GM21528 (cell line): ENCODE measurements around the gene LAMC3.
"Not testable (repeated sequence)": the region's sequence is repeated elsewhere in the genome, so short reads cannot be mapped to it uniquely, and the experiment has no call there.

ENCODE experiments used
- ATAC-seq: cut with Tn5 transposase; IDR thresholded peaks from one replicate; pipeline ENCODE4 v1.9.1; 2021; ENCODE audit warnings: mild to moderate bottlenecking, moderate library complexity; ENCODE audit not compliant: unreplicated experiment, low FRiP score

The LAMC3 gene

DNA sequence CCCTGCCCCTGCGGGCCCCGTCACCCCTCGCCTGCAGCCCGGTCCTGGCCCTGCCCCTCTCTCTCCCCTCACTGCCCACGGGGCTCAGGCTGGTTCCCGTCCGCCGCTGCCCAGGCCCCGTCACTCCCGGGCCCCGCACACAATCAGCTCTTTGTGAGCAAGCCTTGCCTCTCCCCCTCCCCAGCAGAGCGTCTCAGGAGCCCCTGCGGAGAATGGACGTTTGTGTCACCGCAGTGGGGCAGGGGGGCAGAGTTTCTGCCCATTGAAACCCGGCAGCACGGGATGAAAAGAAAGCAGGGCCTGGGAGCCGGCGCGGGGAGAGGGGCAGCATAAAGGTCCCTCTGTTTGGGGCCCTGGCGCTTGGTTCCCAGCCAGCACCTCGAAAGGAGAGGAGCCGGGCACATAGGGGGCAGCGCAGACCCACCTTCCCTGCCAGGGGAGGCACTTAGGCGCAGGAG, 102.9 kb downstream of the LAMC3 start:
- no peak for ATAC-seq

DNA sequence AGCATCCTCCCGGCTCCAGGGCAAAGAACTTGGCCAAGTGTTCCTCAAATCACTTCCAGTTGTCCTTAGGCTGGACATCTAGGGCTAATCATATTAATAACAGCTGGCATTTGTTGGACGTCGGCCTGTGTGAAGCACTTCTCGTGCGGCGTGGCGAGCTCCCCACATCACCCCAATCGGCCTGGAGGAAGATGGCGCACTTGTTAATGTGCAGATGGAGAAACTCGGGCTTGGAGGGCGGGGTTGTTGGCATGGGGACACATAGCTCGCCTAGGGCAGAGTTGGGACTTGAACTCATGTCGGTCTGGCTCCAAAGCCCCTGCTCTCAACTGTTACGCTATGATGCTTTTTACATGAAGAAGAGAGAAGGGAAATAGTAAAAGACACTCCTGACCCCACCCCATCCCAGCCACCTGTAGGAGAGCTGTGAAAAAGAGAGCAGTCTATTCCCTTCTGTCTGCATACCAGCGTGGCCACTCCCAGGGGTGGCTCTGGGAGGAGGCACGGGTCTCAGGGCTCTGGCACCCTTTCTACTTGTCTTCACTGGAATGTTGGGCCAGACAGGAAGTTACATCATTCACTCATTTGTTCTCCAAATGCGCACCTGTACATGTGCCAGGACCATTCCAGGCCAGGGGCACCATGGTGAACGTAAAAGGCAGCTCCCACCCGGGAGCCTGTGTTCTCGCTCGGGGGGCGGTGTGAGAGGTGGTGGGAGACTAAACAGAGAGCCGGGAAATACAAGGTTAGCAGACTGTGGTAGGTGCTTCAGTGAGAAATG, 103.6 kb downstream of the LAMC3 start:
- no peak for ATAC-seq

DNA sequence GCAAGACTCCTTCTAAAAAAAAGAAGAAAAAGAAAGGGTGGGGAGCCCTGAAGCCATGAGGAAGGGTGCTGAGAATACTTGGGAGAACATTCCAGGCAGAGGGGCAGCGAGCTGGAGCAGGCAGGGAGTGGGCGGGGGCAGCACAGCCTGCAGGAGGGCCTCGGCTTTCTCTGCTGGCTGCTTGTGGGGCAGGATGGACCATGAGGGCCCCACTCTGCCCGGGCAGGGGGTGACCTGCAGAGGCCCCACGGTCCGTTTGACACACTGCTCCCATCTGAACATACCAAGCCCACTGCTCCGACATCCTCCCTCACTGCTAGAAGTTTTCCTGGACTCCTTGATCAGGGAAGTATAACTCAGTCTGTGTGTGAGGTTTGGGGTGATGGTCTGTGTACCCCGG, 104.7 kb downstream of the LAMC3 start:
- ATAC-seq, result no peak

DNA sequence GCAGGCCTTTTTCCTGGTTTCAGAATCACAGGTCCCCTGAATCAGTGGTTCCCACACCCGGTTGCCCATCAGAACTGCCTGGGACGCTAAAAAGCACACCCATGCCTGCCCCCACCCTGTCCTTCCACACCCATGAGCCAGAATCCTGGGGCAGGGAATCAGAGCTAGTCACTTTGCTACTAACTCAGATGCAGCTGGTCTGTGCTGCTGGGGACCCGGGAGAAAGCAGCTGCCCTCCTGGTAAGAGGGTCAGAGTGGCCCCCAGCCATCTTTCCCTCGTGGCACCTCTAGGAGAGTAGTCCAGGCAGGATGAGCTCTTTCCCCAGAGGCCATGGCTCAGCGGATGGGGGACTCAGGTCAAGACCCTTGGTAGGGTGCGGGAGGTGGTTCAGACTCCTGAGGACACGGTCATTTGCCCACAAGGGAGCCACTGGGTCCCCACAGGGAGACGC, 105.1 kb downstream of the LAMC3 start:
- ATAC-seq, result no peak

DNA sequence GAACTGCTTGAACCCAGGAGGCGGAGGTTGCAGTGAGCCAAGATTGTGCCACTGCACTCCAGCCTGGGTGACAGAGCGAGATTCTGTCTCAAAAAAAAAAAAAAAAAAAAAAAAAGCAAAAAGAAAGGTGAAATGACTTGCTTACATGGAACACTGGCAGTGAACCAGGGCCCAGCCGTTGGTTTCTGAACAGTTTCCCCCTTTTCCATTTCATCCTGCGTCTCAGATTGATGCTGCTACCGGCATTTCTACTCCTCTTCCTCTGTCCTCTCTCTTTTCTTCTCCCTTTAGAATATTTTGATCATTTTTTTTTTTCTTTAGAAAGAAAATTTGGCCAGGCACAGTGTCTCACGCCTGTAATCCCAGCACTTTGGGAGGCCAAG, 106.4 kb downstream of the LAMC3 start:
- not testable (repeated sequence) for ATAC-seq

DNA sequence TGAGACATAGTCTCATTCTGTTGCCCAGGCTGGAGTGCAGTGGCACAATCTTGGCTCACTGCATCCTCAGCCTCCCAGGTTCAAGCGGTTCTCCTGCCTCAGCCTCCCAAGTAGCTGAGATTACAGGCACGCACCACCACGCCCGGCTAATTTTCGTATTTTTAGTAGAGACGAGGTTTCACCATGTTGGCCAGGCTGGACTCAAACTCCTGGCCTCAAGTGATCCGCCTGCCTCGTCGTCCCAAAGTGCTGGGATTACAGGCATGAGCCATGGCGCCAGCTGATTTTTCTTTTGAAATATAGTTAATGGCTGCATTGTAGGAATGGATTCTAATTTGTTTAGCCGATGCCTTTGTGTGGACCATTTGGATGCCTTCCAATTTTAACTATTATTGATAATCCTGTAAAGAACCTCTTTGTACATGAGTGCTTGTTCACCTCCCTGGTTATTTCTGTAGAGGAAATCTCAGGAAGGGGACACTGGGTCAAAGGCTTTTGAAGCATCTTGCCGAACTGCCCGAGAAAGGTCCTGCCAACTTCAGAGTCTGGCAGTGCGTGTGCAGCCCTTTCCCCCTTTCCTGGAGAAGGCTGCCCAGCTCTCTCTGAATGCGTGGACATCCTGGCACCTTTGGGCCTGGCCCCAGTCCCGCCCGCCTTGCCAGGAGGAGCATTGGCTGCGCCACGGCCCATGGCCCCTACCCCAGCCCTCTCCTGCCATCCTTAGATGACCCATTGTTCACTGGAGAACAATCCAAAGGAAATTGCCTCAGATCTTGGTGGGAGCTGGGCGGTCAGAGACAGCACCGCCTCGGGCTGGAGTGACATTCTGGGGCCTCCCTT, 107.5 kb downstream of the LAMC3 start:
- ATAC-seq, result no peak

DNA sequence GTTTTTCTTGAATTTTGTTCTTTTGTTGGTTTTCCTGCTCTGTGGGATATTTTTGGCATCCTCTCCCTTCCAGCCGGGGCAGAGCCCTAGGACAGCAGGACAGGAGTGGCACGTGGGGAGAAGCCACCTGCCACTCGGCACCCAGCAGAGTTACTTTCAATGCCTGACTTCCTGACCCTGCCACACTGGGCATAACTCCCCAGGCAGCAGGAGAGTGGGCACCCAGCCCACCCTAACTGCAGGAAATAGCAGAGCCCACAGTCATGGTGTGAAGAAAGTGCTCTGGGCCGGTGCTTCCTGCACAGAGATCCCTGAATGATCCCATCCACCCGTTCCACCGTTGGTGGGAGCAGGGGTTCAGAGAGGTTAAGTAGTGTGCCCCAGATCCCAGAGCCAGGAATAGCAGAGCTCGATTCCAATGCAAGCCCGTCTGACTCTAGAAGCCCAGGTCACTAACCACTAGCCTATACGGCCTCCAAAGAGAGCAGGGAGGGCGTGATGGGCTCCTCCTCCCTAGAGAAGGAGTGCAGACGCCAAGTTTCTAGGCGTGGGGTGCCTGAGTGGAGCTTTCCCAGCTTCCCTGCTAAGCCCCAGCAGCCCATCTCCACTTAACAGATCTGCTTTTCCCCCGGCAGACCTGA, 108.3 kb downstream of the LAMC3 start:
- no peak for ATAC-seq

DNA sequence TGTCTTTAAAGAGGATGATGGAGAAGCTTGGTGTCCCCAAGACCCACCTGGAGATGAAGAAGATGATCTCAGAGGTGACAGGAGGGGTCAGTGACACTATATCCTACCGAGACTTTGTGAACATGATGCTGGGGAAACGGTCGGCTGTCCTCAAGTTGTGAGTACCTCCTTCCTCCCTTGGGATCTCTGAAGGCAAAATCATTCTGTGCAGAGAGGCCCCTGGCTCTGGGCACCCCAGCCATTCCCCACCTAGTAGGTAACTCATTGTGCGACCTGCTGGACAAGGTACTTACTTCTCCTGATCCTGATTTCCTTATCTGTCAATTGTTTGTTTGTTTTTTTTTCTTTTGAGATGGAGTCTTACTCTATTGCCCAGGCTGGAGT, 108.8 kb downstream of the LAMC3 start:
- ATAC-seq, result no peak

DNA sequence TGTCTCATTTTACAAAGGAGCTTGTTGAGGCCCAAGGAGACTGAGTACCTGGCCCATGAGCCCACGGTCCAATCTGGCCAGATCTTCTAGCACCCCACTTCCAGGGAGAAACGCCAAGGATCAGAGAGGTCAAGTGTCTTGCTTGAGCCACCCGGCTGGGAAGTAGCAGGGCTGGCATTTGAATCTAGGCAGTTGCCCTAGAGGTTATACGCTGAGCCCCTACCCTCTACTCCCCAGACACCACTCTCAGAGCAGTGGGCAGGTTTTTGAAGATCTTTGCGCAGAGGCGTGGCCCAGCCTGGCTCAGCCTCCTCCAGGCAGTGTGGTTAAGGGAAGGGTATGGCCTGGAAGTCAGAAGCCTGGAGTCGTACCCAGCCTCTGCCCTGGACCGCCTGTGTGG, 110.6 kb downstream of the LAMC3 start:
- no peak for ATAC-seq

DNA sequence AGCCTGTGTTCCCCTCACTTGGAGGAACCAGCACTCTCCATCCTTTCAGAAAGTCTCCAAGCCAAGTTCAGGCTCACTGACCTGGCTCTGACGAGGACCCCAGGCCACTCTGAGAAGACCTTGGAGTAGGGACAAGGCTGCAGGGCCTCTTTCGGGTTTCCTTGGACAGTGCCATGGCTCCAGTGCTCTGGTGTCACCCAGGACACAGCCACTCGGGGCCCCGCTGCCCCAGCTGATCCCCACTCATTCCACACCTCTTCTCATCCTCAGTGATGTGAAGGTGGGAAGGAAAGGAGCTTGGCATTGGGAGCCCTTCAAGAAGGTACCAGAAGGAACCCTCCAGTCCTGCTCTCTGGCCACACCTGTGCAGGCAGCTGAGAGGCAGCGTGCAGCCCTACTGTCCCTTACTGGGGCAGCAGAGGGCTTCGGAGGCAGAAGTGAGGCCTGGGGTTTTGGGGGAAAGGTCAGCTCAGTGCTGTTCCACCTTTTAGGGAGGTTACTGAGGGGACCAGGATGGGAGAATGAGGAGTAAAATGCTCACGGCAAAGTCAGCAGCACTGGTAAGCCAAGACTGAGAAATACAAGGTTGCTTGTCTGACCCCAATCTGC, 111.8 kb downstream of the LAMC3 start:
- ATAC-seq, result no peak

DNA sequence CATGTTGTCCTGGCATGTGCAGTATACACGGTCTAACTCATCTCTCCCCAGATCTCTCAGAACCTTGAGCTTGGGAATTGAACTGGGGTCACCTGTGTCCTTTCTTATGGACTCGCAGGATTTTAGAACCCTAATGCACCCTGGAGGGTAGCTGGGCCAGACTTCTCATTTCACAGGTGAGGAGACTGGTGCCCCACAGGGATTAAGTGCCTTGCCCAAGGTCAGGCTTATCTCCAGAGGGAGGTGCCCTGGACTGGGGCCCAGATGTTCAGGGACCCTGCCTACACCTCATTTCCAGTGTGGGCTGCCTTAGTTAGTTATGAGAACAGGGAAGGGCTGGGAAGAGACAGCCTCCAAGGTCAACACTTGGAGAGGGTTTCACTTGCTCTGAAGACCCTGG, 112.4 kb downstream of the LAMC3 start:
- no peak for ATAC-seq

DNA sequence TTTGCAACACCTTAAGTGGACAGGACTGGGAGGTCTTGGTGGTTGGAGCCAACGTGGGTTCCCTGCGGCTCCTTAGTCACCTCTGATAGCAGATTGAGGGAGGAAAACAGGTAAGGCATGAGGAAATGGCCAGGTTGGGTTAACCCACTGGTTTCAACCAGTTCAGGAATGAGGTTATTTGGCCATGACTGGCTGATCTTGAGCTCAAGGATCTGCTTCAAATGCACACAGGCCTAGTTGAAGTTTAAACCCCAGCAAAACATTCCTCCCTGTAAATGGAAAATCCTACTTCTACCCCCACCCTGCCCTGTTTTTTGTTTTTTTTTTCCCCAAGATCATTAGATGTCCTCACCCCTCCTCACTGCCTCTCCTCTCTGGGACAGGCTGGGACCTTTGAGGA, 113.2 kb downstream of the LAMC3 start:
- no peak for ATAC-seq

DNA sequence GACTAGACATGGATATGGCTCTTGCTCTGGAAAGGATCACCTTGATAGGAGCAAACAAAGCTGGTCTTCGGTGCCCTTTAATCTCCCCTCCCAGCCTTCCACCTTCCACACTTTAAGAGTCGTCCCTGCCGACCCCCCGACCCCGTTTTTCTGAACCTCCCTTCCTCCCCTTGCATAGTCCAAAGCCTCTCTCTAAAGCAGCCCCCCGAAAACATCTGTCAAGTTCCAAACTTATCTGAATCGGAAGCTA, 116.0 kb downstream of the LAMC3 start:
- ATAC-seq, result no peak

DNA sequence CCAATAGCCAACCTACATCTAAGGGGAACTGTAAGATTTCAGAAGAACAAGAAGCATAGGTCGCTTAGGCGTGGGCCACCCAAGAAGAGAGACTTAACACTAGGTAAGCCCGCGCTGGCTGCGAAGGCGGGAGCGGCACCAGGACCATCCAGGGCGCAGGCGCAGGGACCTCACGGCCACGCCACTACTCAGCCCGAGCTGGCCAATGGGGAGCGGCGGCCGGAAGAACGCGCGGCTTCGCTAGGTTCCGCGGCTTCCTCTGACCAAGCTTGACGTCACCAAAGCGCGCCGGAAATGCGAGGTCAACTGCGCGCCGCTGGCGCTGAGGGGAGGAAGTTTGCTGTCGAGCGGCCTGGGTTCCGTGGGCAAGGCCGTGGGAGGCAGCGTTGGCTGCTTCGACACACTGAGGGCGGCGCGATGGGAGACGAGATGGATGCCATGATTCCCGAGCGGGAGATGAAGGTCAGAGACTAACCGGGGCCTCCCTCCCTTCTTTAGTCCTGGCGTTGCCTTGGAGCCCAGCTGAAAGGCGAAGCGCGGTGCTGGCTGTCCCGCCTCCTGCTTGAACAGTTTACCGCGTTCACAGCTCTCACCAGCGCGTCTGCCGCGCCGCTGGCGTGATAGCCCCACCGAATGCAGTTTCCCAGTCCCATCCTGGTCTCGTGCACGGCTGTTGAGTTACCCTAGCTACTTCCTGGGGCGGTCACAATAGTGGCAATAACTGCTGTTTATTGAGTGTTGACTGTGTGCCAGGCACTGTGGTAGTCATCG, 116.5 kb downstream of the LAMC3 start, which contains the start of gene NUP214:
TSS of gene NUP214 (plus strand) at position 299 of the 771 bp plus-strand sequence. CDS start at position 418, 119 bp downstream.
- peak; percentile 93 for ATAC-seq

DNA sequence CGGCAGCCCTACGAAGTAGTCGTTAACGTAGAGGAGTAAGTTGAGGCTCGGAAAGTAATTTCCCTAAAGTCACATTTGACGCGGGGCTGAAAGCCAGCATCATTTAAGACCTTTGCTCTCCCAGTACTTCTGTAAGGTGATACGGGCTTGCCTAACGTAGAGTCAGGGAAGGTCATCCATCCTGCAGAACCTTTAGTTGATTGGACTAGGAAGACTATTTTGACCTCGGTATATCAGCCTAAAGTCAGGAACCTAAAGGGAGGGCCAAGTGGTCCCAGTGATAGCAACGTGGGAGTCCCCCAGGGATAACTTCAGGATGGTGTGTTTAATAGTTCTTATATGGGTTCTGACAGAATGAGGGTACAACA, 117.1 kb downstream of the LAMC3 start:
- ATAC-seq, result no peak

DNA sequence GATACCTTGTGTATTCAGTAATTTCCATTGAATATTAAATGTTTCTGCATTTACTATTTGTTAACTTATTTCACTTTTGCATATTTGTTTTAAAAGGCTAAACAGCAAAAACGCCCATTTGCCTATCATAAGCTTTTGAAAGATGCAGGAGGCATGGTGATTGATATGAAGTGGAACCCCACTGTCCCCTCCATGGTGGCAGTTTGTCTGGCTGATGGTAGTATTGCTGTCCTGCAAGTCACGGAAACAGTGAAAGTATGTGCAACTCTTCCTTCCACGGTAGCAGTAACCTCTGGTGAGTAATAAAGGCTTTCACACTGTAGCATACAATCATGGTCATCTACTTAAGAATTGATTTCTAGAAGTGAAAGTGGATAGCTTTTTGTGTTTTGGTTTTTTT, 120.2 kb downstream of the LAMC3 start:
- no peak for ATAC-seq

DNA sequence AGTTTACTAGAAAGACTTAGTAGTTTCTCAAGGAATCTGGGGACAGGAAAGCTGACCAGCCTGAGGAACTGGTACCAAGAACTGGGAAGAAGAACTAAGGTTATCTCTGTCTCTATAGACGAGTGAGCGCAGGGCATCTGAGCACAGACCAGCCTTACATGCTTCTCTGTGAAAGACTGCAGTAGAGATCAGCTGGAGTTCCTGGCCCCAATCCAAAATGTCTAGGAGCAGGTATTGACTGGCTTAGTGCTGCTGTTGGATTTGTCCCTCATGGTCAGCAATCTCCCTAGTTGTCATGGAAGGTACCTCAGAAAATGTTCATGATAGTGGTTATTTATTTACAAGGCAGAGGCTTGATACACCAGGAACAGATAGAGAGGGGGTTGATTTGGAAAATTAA, 129.7 kb downstream of the LAMC3 start:
- ATAC-seq, result no peak

DNA sequence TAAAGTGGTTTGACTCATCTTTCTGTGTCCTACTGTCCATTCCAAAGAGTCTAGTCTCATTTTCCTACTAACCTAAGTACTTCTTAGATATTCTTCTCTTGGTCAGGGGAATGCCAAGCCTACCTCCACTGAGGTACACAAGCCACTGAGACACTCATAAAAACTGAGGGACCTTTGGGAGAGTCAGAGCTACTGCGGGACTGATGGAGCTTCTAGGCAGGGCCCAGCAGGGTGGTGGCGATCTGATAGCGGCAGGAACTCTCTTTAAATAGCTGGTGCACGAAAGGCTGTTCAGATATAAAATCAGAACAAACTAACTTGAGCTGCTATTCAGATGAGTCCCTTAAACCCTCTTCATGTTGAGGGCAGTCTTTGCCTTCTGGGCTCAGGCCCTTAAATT, 131.1 kb downstream of the LAMC3 start:
- ATAC-seq, result no peak

DNA sequence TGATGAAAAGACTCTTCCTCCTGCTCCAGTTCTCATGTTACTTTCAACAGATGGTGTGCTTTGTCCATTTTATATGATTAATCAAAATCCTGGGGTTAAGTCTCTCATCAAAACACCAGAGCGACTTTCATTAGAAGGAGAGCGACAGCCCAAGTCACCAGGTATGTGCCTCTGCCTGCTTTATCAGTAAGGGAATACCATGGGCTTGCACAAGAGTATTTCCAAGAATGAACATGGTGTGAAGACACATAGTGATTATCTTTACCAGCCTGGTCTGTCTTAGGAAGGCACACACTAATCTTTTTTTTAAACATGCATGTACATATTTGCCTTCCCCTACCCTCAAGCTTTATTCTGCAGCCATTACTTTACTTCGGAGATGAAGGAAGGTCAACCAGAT, 131.6 kb downstream of the LAMC3 start:
- ATAC-seq, result no peak

DNA sequence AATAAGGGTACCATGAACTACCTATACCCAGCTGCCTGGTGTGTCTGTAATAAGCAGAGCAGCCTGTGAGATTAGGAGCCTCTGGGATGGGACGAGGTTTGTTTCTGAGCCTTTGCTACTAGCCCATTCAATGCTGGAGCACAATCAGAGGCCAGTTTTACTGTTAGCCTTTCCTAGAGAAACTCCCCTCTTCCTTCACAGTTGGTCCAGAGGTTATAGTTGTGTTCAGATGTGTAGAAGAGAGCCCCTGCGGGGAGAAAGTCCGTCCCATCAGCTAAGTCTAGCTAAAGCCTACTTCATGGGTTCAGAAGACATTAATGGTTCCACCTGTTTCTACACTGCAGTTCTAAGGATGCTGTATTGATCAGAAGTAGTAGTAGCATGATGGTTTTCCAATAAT, 133.2 kb downstream of the LAMC3 start:
- ATAC-seq, result no peak
